PFSK-1 (cell line): ENCODE measurements around the gene ZNF20.

Experiments used
- POLR2AphosphoS5 ChIP-seq: IDR thresholded peaks from 2 replicates; pipeline ENCODE4 v1.6.1; 2012; ENCODE audit warnings: low read depth, mild to moderate bottlenecking, control low read depth, low read length, moderate library complexity
- REST ChIP-seq, 2 experiments: IDR thresholded peaks; 2 replicates each; pipeline versions ENCODE4 v1.6.1 to v1.8.0; 2011 to 2012; ENCODE audit warnings: low read depth in 2 of 2, low read length in 2 of 2, control low read depth in 1 of 2, inconsistent platforms in 1 of 2, mild to moderate bottlenecking in 1 of 2, moderate library complexity in 1 of 2; ENCODE audit not compliant: insufficient read depth in 1 of 2
- SIN3A ChIP-seq: IDR thresholded peaks from 2 replicates; pipeline ENCODE4 v1.6.1; 2012; ENCODE audit warnings: mild to moderate bottlenecking, low read length, moderate library complexity, borderline replicate concordance; ENCODE audit not compliant: insufficient read depth
- TAF1 ChIP-seq: IDR thresholded peaks from 2 replicates; pipeline ENCODE4 v1.6.1; 2012; ENCODE audit warnings: low read length, control low read depth, borderline replicate concordance; ENCODE audit not compliant: insufficient read depth

GRCh38 chr19:12093777-12094176, 46.4 kb downstream of the ZNF20 start:
- TF ChIP-seq REST (IDR thresholded peaks at IDR 0.05; ENCODE audit: insufficient read depth in 1 of 2, low read depth in 2 of 2, low read length in 2 of 2) (no peak), TAF1 (no peak), SIN3A (no peak), POLR2AphosphoS5 (no peak)
